GM12872 (cell line): Measurements from ENCODE around the gene OSGIN1.

Source experiments
- CTCF ChIP-seq: IDR thresholded peaks from 3 replicates; pipeline ENCODE4 v1.5.1; 2011; ENCODE audit warnings: low read depth, mild to moderate bottlenecking, low read length, moderate library complexity; ENCODE audit not compliant: insufficient read depth

Gene OSGIN1

GRCh38 chr16:83977056-83977815, 24.2 kb downstream of the OSGIN1 start:
- TF ChIP-seq CTCF: no peak

DNA sequence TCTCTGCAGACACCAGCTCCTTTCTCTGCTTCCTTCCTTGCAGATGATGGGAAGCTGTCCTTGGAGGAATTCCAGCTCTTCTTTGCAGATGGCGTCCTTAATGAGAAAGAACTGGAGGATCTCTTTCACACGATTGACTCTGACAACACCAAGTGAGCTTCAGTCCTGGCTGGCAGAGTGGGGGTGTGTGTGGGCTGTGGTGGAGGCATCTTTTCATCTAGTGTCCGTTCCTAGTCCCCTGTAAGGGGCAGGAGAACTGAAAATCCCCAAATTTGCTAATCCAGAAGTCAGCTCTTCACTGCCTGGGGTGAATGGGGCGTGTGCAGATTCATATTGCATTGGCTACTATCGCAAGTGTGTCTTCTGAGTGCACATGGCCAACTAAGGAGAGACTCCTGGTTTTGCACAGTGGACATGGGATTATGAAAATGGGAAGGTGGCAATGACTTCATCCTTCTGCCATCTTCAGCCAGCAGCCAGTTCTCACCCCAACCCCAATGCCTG, 25.4 kb downstream of the OSGIN1 start:
- TF ChIP-seq CTCF: no peak

GRCh38 chr16:83979441-83979840, 26.4 kb downstream of the OSGIN1 start:
- no peak for TF ChIP-seq CTCF

GRCh38 chr16:83980794-83981193, 27.8 kb downstream of the OSGIN1 start:
- TF ChIP-seq CTCF: no peak

- TF ChIP-seq CTCF: no peak
These were observed 28.8 kb downstream of the OSGIN1 start for GRCh38 chr16:83981799-83982198.

DNA sequence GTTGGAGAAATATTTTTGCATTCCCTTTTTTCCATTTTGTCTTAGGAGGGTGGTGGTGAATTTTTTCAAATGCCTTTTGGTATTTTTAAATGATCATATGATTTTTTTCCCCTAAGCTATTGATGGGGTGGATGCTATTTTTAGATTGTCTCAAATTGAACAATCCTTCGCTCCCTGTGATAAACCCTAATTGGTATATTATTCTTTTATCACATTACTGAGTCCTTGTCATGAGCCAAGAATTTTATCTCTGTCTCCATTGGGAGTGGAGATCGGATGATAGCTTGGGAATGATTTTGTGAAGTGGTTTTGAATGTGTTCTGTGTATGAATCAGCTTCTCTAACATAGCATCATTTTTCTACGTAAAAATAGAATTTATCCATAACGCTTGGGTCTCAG, 30.5 kb downstream of the OSGIN1 start:
- no peak for TF ChIP-seq CTCF

DNA sequence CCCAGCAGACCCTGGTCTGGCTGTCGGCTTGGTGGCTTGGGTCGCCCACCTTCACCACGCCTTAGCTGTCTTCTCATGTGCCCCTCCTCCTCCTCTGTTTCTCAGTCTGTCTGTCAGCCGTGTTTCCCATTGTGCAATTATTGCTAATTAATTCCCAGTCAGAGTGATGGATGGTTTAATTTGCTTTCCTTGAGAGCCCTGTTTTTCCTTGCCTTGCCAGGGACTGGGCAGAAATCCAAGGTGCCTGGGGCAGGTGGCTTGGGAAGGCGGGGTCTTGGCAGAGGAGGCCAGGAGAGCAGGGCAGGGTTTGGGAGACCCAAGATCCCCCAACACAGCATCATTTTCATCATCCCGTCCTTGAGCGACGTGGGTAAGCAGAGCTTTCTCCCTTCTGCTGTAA, 36.3 kb downstream of the OSGIN1 start:
- no peak for TF ChIP-seq CTCF
